HG03108 (cell line): ENCODE data around the gene CEP72.

Source experiments
- ATAC-seq: cut with Tn5 transposase; IDR thresholded peaks from one replicate; pipeline ENCODE4 v1.9.1; 2021; ENCODE audit warnings: moderate library complexity; ENCODE audit not compliant: unreplicated experiment

Gene CEP72

GRCh38 chr5:652773-653350 lies 40.7 kb downstream of the CEP72 start:
- no peak for ATAC-seq

GRCh38 chr5:654071-654778 lies 42.1 kb downstream of the CEP72 start:
- no peak for ATAC-seq

- ATAC-seq: no peak
Observed at GRCh38 chr5:655406-655805, 43.3 kb downstream of the CEP72 start.

GRCh38 chr5:657570-657969 lies 45.4 kb downstream of the CEP72 start:
- ATAC-seq: no peak

DNA sequence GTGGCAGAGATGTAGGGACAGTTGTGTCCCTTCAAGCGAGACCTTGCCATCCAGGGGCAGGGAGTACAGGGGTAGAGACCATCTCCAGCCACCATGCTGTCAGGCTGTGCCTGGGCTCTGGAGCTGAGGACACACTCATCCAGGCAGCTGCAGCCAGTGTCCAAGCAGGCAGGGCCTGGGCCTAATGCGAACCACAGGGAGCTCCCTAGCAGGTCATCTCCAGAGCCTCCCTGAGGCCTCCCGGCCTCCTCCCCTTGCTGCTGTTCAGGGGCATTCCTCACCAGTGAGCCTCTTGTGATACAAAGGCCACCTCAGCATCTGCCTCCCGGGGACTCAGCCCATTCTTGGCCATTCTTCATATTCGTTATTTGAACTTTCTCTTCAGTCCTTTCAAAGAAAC lies 46.0 kb downstream of the CEP72 start:
- no peak for ATAC-seq

GRCh38 chr5:659496-660263 lies 47.5 kb downstream of the CEP72 start:
- ATAC-seq: no peak

- no peak for ATAC-seq
Observed at GRCh38 chr5:660491-661030, 48.4 kb downstream of the CEP72 start.

DNA sequence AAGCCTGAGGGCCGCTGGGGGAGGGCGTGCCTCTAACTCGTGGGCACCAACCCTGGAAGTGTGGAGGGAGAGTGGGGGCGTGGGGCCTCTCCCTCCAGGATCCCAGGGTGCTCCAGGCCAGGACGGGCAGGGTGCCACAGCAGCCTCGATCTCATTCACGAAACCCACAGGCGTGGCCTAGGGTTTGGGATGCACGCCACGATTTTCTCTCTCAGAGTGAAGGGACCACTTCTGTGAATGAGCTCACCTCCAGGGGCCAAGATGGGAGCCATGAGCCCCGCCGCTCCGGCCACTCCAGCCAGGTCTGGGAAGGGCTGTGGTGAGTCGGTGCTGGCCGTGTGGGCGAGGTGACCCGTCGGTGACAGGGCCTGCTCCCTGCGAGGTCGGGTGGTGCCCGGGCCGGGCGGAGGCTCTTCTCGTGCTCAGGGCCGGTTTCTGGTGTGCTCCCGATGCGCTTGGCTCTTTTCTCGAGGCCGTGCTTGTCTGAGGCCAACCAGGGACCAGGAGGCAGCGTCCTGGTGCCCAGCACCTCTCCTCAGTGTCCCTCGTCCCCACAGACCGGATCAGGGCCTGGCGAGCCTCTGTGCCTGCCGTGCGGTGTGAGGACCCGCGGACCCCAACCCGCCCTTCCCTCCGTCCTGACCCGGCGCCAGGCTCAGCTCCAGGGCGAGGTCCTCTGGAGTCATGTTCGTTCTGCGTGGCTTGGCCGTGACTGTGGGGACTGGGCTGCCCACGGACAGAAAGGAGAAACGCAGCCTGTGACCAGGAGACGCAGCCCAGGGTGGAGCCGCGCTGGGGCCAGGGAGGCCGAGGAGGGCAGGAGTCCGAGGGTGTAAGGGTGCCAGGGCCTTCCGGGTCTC lies 50.0 kb downstream of the CEP72 start:
- no peak for ATAC-seq

- no peak for ATAC-seq
Observed at GRCh38 chr5:662751-663435, 50.8 kb downstream of the CEP72 start.

- ATAC-seq: no peak
Observed at GRCh38 chr5:663436-664342, 51.5 kb downstream of the CEP72 start.

- ATAC-seq: no peak
Observed at GRCh38 chr5:664343-664993, 52.3 kb downstream of the CEP72 start.

- ATAC-seq: no peak
Observed at GRCh38 chr5:664994-665360, 52.8 kb downstream of the CEP72 start.

- no peak for ATAC-seq
Observed at GRCh38 chr5:665541-665955, 53.4 kb downstream of the CEP72 start.

GRCh38 chr5:665956-666711 lies 54.0 kb downstream of the CEP72 start:
- ATAC-seq: no peak

- ATAC-seq: no peak
Observed at GRCh38 chr5:666816-667498, 54.8 kb downstream of the CEP72 start.

DNA sequence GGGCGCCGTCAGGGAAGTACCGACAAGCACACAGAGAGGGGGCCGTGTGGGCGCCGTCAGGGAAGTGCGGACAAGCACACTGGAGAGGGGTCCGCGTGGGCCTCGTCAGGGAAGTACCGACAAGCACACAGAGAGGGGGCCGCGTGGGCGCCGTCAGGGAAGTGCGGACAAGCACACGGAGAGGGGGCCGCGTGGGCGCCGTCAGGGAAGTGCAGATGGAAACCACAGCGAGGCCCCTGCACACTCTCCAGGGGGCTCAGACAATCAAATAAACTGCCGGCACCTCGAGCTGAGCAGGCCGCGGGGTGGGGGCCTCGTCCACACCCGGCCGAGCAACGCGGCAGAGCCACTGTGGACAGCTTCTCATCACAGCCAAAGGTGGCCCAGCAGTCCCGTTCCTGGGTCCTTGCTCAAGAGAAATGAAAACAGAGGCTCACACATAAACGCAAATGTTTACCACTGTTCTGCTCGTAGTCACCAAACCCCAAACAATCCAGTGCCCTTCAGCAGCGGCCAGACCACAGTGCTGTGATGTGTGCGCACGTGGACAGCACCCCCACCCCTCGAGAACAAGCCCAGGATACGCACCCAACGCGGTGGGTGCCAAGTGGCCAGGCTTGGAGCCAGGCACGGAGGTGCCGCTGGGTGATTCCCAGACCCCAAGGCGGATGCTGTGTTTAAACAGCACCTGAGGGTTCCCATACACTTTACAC lies 56.3 kb downstream of the CEP72 start:
- no peak for ATAC-seq
